Measurements from ENCODE around the gene NEK6. TPM values are rescaled to one million over a fixed set of nuclear protein-coding genes. Genes with fewer than 3 reads are reported as not detected.

Gene NEK6
- total and polyA plus RNA-seq, 2 of the 8 experiments (the other 6 are each of a cell fraction or from before 2014, with no cell fraction given), result 17.7 to 19.7 TPM

GRCh38 chr9:124260769-124261603 is 3.2 kb downstream of the NEK6 start:
- ChIA-PET POLR2A (ENCODE audit: partially characterized antibody) (interaction anchor here (1.2 kb wide), 1 partner anchor 19 kb away, joined by 4 read pairs; no protein-coding TSS in a partner anchor), CTCF (ENCODE audit: partially characterized antibody) (interaction anchor here (0.6 to 2.1 kb wide), 3 partner anchors 134 to 1904 kb away, joined by 3 to 6 read pairs (median 3); no protein-coding TSS in a partner anchor)
- peaks cover 0 to 1% of the 10 kb centered on the region in 2 experiments for H4K20me1 ChIP-seq (replicated peaks in 1 of 2; ENCODE audit: control insufficient read depth in 1 of 2, insufficient read depth in 2 of 2, low read length in 2 of 2)
- H2AFZ ChIP-seq (ENCODE audit: low read length), result no peak overlapping the region
- H2BK5ac ChIP-seq (ENCODE audit: low read depth, low read length), result no peak overlapping the region
- no peak overlapping the region for H3K4me3 ChIP-seq (ENCODE audit: extremely low read depth in 1 of 4, insufficient read depth in 2 of 4, low read depth in 3 of 4, low read length in 4 of 4)
- no peak overlapping the region for H3K27ac ChIP-seq (ENCODE audit: low read depth, low read length)
- no peak overlapping the region for H2BK120ac ChIP-seq (replicated peaks; ENCODE audit: low read depth, low read length)
- no peaks in the 10 kb centered on the region for H3K36me3 ChIP-seq (ENCODE audit: control insufficient read depth in 2 of 4, insufficient read depth in 4 of 4, low read length in 3 of 4)
- H3K9me3 ChIP-seq (ENCODE audit: insufficient read depth in 2 of 2, low read depth in 1 of 2, low read length in 1 of 2), result no peaks in the 10 kb centered on the region
- WGBS, 2 experiments (ENCODE audit: extremely low coverage in 1 of 2, insufficient coverage in 1 of 2, insufficient read length in 1 of 2, insufficient replicate concordance in 2 of 2, low coverage in 1 of 2, low lambda C conversion rate in 2 of 2, missing lambda C conversion rate in 1 of 2), result 82% methylated on average over 15 of the region's 15 CpGs; no CpG with 5 or more reads in 1 of the 2 experiments
- H2AK5ac ChIP-seq (ENCODE audit: low read depth, low read length), result peak overlapping the region; percentile 86; the same call in 1 of the 2 replicates
- H2BK12ac ChIP-seq (ENCODE audit: low read depth, low read length), result no peak overlapping the region
- H3K79me2 ChIP-seq (ENCODE audit: control insufficient read depth in 1 of 2, insufficient read depth in 2 of 2, low read length in 2 of 2), result peaks cover 0 to 18% of the 10 kb centered on the region in 2 experiments; a peak in 2 of 4 replicates
- H3K4ac ChIP-seq (replicated peaks; ENCODE audit: insufficient read length, low read depth, low read length), result no peak overlapping the region
- peaks cover 10% of the 10 kb centered on the region for H3K23me2 ChIP-seq (ENCODE audit: low read depth, low read length)
- no peak overlapping the region for H3K4me2 ChIP-seq (ENCODE audit: insufficient read depth in 1 of 2, low read depth in 2 of 2, low read length in 2 of 2)
- H2BK15ac ChIP-seq (ENCODE audit: low read length), result peak overlapping the region; percentile 54; the same call in 1 of the 2 replicates
- peaks cover 6% of the 10 kb centered on the region for H3K79me1 ChIP-seq (ENCODE audit: low read depth, low read length)
- peak overlapping the region; percentile 64 for H4K91ac ChIP-seq (replicated peaks; ENCODE audit: insufficient read length, low read length)
- peak overlapping the region; percentile 50; the same call in 1 of the 2 replicates for H2BK20ac ChIP-seq (ENCODE audit: low read length)
- no peak overlapping the region for H3K14ac ChIP-seq (ENCODE audit: insufficient read length)
- TF ChIP-seq CHD1 (IDR thresholded peaks at IDR 0.05; ENCODE audit: low read depth, low read length) (no peak), BACH1 (IDR thresholded peaks at IDR 0.05; ENCODE audit: low read length) (no peak), CBX5 (IDR thresholded peaks at IDR 0.05; ENCODE audit: low read depth, low read length) (no peak), GTF2F1 (IDR thresholded peaks at IDR 0.05; ENCODE audit: borderline replicate concordance, low read depth, low read length) (no peak), CHD2 (IDR thresholded peaks at IDR 0.05; ENCODE audit: low read length) (no peak), SP2 (IDR thresholded peaks at IDR 0.05; ENCODE audit: low read length) (no peak), TCF12 (IDR thresholded peaks at IDR 0.05; ENCODE audit: low read depth, low read length) (no peak), SP4 (IDR thresholded peaks at IDR 0.05; ENCODE audit: low read length) (no peak), BRCA1 (IDR thresholded peaks at IDR 0.05; ENCODE audit: low read depth, low read length) (no peak)
- TF ChIP-seq, protein P1, sequence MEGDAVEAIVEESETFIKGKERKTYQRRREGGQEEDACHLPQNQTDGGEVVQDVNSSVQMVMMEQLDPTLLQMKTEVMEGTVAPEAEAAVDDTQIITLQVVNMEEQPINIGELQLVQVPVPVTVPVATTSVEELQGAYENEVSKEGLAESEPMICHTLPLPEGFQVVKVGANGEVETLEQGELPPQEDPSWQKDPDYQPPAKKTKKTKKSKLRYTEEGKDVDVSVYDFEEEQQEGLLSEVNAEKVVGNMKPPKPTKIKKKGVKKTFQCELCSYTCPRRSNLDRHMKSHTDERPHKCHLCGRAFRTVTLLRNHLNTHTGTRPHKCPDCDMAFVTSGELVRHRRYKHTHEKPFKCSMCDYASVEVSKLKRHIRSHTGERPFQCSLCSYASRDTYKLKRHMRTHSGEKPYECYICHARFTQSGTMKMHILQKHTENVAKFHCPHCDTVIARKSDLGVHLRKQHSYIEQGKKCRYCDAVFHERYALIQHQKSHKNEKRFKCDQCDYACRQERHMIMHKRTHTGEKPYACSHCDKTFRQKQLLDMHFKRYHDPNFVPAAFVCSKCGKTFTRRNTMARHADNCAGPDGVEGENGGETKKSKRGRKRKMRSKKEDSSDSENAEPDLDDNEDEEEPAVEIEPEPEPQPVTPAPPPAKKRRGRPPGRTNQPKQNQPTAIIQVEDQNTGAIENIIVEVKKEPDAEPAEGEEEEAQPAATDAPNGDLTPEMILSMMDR (IDR thresholded peaks at IDR 0.05; ENCODE audit: control extremely low read depth in 1 of 3, insufficient read depth in 1 of 3, low read depth in 1 of 3, low read length in 3 of 3), result no peak
- no peak overlapping the region for H4K5ac ChIP-seq (ENCODE audit: insufficient read length, low read depth, low read length)
- no peaks in the 10 kb centered on the region; a peak in 2 of 7 replicates for H3K27me3 ChIP-seq (replicated peaks in 1 of 4; ENCODE audit: control insufficient read depth in 3 of 4, extremely low read depth in 1 of 4, insufficient read depth in 3 of 4, low read length in 3 of 4)
- no peak overlapping the region for H3K23ac ChIP-seq (ENCODE audit: insufficient read length)
- H3K9ac ChIP-seq (replicated peaks in 1 of 4; ENCODE audit: extremely low read depth in 1 of 4, low read depth in 3 of 4, low read length in 3 of 4), result no peak overlapping the region
- H3K56ac ChIP-seq (replicated peaks; ENCODE audit: insufficient read length, low read depth, low read length), result no peak overlapping the region
- H3K4me1 ChIP-seq (replicated peaks in 1 of 4; ENCODE audit: control insufficient read depth in 3 of 4, insufficient read depth in 4 of 4, low read length in 3 of 4), result peaks cover 9 to 23% (median 14%) of the 10 kb centered on the region in 4 experiments; a peak in 6 of 7 replicates
- FAIRE-seq, result no peak
- DNase-seq (ENCODE audit: low read depth in 1 of 2, low spot score in 2 of 2), result no peak
- no peak overlapping the region for H3K18ac ChIP-seq (ENCODE audit: extremely low read depth, low read length)
- no peak overlapping the region for H4K8ac ChIP-seq (ENCODE audit: extremely low read depth, insufficient read depth, low read length)

All from H1 (cell line).